ENCODE data around the gene RPS6KA6.
"Not testable (repeated sequence)": the region's sequence is repeated elsewhere in the genome, so short reads cannot be mapped to it uniquely, and the experiment has no call there.

Gene RPS6KA6

GRCh38 chrX:84161641-84162040 is 26.4 kb downstream of the RPS6KA6 start:
- no peak for DNase-seq

GRCh38 chrX:84160736-84161135 is 27.3 kb downstream of the RPS6KA6 start:
- DNase-seq, result no peak

- DNase-seq, result no peak
These were observed 31.2 kb downstream of the RPS6KA6 start for GRCh38 chrX:84156821-84157220.

- DNase-seq, result no peak
These were observed 32.1 kb downstream of the RPS6KA6 start for GRCh38 chrX:84155938-84156337.

GRCh38 chrX:84153538-84153937 is 34.5 kb downstream of the RPS6KA6 start:
- DNase-seq, result no peak

GRCh38 chrX:84144991-84145390 is 43.0 kb downstream of the RPS6KA6 start:
- DNase-seq, result no peak

GRCh38 chrX:84144281-84144680 is 43.7 kb downstream of the RPS6KA6 start:
- no peak for DNase-seq

- DNase-seq, result no peak
These were observed 55.0 kb downstream of the RPS6KA6 start for GRCh38 chrX:84133023-84133422.

- DNase-seq, result no peak
These were observed 64.4 kb downstream of the RPS6KA6 start for GRCh38 chrX:84123585-84123984.

GRCh38 chrX:84118769-84119168 is 69.2 kb downstream of the RPS6KA6 start:
- no peak for DNase-seq

- DNase-seq, result no peak
These were observed 69.7 kb downstream of the RPS6KA6 start for GRCh38 chrX:84118315-84118714.

- DNase-seq, result no peak
These were observed 79.4 kb downstream of the RPS6KA6 start for GRCh38 chrX:84108584-84108983.

GRCh38 chrX:84099120-84099519 is 88.9 kb downstream of the RPS6KA6 start:
- no peak for DNase-seq

- DNase-seq, result not testable (repeated sequence)
These were observed 108.4 kb downstream of the RPS6KA6 start for GRCh38 chrX:84079479-84080197.

GRCh38 chrX:84078991-84079390 is 109.0 kb downstream of the RPS6KA6 start:
- DNase-seq, result no peak

- DNase-seq, result no peak
These were observed 123.2 kb downstream of the RPS6KA6 start for GRCh38 chrX:84064814-84065213.

- DNase-seq, result peak in 2 of 3 donors; percentile 17 to 22
These were observed 123.8 kb downstream of the RPS6KA6 start for GRCh38 chrX:84064164-84064563.

- DNase-seq, result no peak
These were observed 140.7 kb downstream of the RPS6KA6 start for GRCh38 chrX:84047339-84047738.

GRCh38 chrX:84046403-84046984 is 141.5 kb downstream of the RPS6KA6 start:
- DNase-seq, result peak; percentile 27 to 40 (median 32)

GRCh38 chrX:84044051-84044450 is 143.9 kb downstream of the RPS6KA6 start:
- DNase-seq, result no peak

Measured in suppressor macrophage treated with lipopolysaccharide for 1 hour (primary cell).